Activated CD4-positive, alpha-beta T cell treated with anti-CD3 and anti-CD28 coated beads for 48 hours (primary cell): Measurements from ENCODE around the gene ALOX12B.
"Not testable (repeated sequence)": the region's sequence is repeated elsewhere in the genome, so short reads cannot be mapped to it uniquely, and the experiment has no call there.

Experiments
- DNase-seq: peaks from one replicate; pipeline ENCODE4 v3.0.0-alpha.2; 2020

Gene ALOX12B

GRCh38 chr17:8118769-8119580 lies 31.5 kb upstream of the ALOX12B start:
- peak; percentile 93 for DNase-seq

- DNase-seq, result peak; percentile 45
Observed at GRCh38 chr17:8117980-8118768, 30.7 kb upstream of the ALOX12B start, which contains the start of gene ALOXE3. ALOXE3 (minus strand) TSS chr17:8118514; CDS start chr17:8117990, 524 bp downstream.

DNA sequence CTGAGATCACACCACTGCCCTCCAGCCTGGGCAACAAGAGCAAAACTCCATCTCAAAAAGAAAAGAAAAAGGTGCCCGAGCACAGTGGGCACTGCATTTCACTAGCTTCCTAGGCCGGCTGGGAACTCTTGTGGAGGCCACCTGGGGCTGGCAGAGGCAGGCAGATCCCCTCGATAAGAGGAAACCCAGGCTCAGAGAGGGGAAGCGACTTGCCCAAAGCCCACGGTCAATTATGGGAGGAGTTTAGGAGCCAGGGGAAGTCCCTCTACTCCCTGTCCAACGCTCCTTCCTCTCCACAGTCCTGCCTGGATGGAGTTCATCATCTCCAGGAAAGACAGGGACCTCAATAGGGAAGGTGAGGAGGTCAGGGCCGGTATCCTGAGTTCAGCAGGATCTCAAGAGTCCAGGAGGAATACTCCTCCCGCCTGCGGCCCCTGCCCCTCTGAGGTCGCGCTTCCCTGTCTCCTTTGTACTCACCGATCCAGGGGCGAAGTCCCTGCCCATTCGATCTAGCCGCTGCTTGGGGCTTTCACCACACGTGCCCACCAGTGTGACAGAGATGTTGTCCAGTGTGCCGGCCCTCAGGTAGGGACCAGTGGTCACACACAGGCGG lies 30.0 kb upstream of the ALOX12B start:
- no peak for DNase-seq

DNA sequence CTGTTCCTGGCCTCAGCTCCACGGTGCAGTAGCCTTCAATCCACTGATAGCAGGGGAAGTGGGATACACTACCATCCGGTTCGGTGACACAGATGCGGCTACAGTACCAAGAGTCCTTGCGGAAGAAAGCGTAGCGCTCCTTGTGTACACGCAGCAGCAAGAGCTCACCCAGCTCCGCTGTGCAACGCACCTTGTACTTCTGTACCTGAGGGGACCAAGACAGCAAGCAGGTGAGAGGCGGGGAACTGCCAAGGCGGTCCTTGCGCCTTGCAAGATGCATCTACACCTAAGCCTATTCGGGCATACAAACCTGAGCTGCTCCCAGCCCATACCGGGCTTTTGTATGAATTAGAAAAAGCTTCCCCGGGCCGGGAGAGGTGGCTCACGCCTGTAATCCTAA lies 29.3 kb upstream of the ALOX12B start:
- DNase-seq, result no peak

- no peak for DNase-seq
Observed at GRCh38 chr17:8110907-8111306, 23.4 kb upstream of the ALOX12B start.

GRCh38 chr17:8110456-8110804 lies 22.9 kb upstream of the ALOX12B start:
- DNase-seq, result no peak

DNA sequence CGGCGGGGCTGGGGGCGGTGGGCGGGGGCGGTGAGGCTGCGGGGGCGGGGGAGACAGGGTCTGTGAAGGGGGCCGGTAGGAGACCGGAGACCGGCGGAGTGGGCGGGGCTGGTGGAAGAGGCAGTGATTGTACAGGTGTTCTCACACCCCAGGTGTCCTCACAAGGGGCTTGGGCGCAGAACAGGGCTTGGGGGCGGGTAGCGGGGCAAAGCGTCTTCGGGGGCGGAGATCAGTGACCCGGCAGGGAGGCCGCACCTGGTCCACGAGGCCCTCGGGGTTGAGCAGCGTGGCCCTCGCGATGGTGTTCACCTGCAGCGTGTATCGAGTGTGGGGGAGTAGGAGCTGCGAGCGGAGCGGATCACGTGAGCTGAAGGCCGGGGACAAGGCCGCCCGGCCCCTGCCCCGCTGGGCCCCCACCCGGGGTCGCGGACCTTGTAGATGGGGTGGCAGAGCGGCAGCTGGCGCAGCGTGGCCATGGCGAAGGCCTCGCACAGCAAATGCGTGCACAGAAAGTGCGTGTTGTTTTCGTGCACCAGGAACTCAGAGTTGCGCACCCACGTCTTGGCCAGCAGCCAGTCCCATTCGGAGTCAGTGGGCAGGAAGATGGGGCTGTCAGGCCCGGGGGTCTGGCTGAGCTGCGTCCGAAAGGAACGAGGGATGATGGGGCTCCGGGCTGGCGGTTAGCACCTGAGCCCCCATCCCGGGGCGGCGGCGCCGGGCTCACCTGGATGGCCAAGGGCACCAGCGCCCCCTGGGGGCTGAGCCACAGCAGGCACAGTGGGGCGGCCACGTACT lies 22.3 kb upstream of the ALOX12B start:
- DNase-seq, result peak; percentile 85

- DNase-seq, result no peak
Observed at GRCh38 chr17:8108972-8109660, 21.6 kb upstream of the ALOX12B start.

DNA sequence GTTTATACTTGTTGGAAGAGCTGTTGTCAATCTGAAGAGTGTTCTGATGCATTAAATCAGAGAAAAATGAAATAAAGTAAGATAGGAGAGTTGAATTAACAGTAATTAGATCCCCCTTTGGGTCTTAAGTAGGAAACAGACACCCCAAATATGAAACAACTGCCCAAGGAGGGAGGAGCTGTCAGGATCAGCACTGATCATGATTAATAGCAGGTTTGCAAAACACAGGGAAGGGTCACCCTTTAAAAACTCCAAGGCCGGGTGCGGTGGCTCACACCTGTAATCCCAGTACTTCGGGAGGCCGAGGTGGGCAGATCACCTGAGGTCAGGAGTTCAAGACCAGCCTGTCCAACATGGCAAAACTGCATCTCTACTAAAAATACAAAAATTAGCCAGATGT lies 19.5 kb upstream of the ALOX12B start:
- not testable (repeated sequence) for DNase-seq

GRCh38 chr17:8105957-8106398 lies 18.5 kb upstream of the ALOX12B start:
- no peak for DNase-seq

- DNase-seq, result no peak
Observed at GRCh38 chr17:8104911-8105310, 17.4 kb upstream of the ALOX12B start.

DNA sequence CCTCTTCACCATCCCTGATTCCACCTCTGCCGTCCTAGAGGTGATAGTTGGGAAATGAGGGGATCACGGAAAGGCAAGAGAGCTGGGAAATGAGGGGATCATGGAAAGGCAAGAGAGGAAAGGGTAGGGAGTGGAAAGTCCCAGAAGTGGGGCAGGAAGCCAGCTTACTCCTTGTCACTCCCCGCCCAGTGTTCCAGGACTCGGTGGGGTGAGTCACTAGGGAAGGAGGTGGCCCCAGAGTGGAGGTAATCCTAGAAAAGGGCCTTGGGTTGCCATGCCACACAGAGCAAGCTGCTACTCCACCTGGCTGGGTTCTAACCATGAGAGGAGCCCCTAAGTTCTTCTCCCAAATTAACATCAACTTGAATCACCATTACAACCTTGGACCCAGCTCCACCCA lies 16.0 kb upstream of the ALOX12B start:
- no peak for DNase-seq

- no peak for DNase-seq
Observed at GRCh38 chr17:8101721-8102120, 14.2 kb upstream of the ALOX12B start.

- DNase-seq, result no peak
Observed at GRCh38 chr17:8100763-8101162, 13.2 kb upstream of the ALOX12B start.

DNA sequence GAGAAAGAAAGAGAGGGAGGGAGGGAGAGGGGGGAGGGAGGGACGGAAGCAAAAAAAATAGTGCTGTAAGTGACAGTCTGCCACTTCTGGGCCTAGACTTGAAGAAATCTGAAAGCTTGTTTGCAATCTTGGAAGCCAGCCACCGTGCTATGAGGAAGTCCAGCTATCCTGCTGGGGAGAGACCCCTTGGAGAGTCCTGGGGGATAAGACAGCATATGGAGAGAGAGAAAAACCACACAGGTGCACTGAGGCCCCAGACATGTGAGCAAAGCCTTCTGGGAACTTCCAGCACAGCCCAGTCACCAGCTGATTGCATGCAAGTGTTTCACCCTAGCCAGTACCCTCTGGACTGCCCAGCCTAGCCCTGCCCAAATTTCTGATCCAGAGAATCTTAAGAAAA lies 12.6 kb upstream of the ALOX12B start:
- DNase-seq, result no peak

DNA sequence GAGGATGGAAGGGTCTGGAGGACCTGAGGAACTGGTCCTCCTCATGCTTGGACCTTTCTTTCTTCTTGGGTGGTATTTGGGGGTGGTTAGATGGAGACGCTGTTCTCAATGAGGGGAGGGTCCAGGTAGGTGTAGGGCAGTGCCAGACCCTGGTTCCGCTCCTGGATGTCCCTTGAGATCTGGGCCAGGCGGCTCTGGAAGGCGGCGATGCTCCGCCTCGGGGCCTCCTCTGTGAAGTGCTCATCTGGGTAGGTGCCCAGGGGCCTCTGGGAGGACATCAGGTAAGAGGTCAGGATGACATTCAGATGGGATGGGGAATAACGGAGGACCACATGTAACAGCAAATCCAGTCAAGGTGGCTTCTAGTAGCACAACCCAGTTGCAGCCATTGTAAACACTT lies 9.0 kb upstream of the ALOX12B start:
- no peak for DNase-seq

DNA sequence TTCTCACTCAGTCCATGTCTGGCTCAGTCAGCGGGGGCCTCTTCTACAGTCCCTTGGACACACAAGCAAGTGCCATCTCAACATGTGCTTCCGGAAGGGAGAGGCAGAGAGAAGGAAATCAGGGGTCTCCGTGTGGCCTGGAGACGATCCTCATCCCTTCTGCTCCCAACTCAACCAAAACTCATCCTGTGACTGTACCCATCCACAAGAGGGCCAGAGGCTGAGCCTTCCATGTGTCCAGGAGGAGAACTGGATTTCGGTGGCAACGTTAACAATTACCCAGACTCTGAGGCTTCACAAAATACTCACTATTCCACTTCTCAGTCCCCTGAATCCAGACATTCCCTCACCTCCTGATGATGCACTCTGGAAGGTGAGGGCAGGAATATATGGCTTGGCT lies 7.8 kb upstream of the ALOX12B start:
- DNase-seq, result no peak

DNA sequence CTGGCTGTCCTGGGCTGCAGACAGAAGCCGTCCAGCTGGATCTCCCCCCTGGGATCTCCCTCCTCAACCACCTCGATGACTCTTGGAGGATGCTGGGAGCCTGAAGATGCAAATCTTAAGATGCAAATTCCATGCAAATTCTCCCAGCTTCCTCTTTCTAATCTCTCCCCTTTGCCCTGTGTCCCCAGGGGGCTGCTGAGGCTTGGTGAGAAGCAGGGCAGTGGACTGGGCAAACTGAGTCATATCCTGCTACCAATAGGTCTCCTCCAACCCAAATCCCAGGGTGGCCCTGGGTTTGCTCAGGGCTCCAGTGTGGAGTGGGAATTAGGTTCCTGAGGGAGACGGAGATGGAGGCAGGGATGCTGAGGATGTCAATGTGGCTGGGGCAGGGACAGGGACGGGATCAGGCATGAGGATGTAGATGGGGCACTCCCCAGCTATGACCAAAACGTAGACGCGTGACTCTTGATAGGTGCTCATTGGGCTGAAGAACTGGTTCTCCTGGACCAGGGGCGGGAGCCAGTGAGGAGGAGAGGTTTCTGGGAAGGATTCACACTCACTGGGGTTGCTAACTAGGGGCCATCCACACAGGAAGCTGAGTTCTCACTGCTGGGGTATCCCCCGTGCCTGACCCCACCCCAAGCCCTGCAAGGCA lies 3.6 kb upstream of the ALOX12B start:
- no peak for DNase-seq

GRCh38 chr17:8089728-8090127 lies 2.2 kb upstream of the ALOX12B start:
- no peak for DNase-seq

- DNase-seq, result no peak
Observed at GRCh38 chr17:8087952-8088230, 375 bp upstream of the ALOX12B start.

- DNase-seq, result no peak
Observed at GRCh38 chr17:8084250-8084649, 3.3 kb downstream of the ALOX12B start.

DNA sequence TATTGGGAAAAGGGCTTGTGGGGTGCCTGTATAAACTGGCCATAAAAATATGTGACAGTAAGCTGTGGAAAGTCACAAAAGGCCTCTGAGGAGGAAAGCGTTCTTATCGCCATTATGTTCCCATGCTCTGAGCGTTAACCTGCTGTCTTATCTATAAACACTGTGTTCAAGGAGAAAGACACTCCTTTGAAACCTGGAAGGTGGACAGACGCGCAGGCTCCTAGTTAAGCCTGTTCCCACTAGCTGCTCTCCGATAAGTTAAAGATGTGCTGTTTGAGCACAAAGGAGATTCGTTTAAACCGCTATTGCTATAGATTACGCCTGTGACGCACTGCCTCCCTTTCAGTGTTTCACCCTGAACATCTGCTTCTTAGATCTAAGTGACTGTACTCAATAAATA lies 5.2 kb downstream of the ALOX12B start:
- DNase-seq, result no peak
